ENCODE data around the gene ERC1.

GRCh38 chr12:1216560-1216959 lies 225.5 kb downstream of the ERC1 start:
- TF ChIP-seq GATA2 (IDR thresholded peaks at IDR 0.05; ENCODE audit: low read depth, low read length) (no peak), GATA3 (IDR thresholded peaks at IDR 0.05; ENCODE audit: low read depth, low read length) (no peak)
